Stomach smooth muscle (tissue), 2 donors: ENCODE measurements around the gene OR10H4.
"Not testable (repeated sequence)": the region's sequence is repeated elsewhere in the genome, so short reads cannot be mapped to it uniquely, and the experiment has no call there.

Source experiments
- H3K27ac ChIP-seq: one replicate; pipeline ENCODE4 v1.7.0; 2013; ENCODE audit warnings: mild to moderate bottlenecking, low read length, inconsistent platforms
- H3K27me3 ChIP-seq, 2 donors: one replicate each; pipeline ENCODE4 v1.7.0; 2013; ENCODE audit warnings: low read length in 2 of 2; ENCODE audit not compliant: insufficient read depth in 2 of 2, control insufficient read depth in 1 of 2
- H3K36me3 ChIP-seq, 2 donors: one replicate each; pipeline ENCODE4 v1.7.0; 2013; ENCODE audit warnings: low read length in 2 of 2; ENCODE audit not compliant: control insufficient read depth in 2 of 2, insufficient read depth in 2 of 2
- H3K4me1 ChIP-seq: one replicate; pipeline ENCODE4 v1.7.0; 2013; ENCODE audit warnings: low read length; ENCODE audit not compliant: control insufficient read depth, insufficient read depth
- H3K4me3 ChIP-seq, 2 donors: one replicate each; pipeline ENCODE4 v1.7.0; 2013; ENCODE audit warnings: low read length in 2 of 2
- H3K9ac ChIP-seq, 2 donors: one replicate each; pipeline ENCODE4 v1.7.0; 2013; ENCODE audit warnings: low read length in 2 of 2, mild to moderate bottlenecking in 1 of 2
- H3K9me3 ChIP-seq, 2 donors: one replicate each; pipeline ENCODE4 v1.7.0; 2013; ENCODE audit warnings: low read length in 2 of 2; ENCODE audit not compliant: control insufficient read depth in 2 of 2
- donor health status: healthy.
- donor health status: Pancreatic carcinoma.

OR10H4 gene

GRCh38 chr19:15944401-15944800 is 4.4 kb upstream of the OR10H4 start:
- Histone ChIP-seq H3K27me3 (peaks cover 5% of the 10 kb centered on the region in 2 donors), H3K9ac (no peak overlapping the region), H3K9me3 (peaks cover 4 to 7% of the 10 kb centered on the region in 2 donors), H3K36me3 (no peaks in the 10 kb centered on the region), H3K4me3 (no peak overlapping the region), H3K27ac (no peak overlapping the region), H3K4me1 (no peaks in the 10 kb centered on the region)

- Histone ChIP-seq H3K4me3 (no peak overlapping the region), H3K27me3 (peaks cover 0 to 3% of the 10 kb centered on the region in 2 donors), H3K4me1 (no peaks in the 10 kb centered on the region), H3K9me3 (peaks cover 4 to 9% of the 10 kb centered on the region in 2 donors), H3K36me3 (no peaks in the 10 kb centered on the region), H3K9ac (no peak overlapping the region), H3K27ac (no peak overlapping the region)
Measured at GRCh38 chr19:15945301-15945700, 3.5 kb upstream of the OR10H4 start.

DNA sequence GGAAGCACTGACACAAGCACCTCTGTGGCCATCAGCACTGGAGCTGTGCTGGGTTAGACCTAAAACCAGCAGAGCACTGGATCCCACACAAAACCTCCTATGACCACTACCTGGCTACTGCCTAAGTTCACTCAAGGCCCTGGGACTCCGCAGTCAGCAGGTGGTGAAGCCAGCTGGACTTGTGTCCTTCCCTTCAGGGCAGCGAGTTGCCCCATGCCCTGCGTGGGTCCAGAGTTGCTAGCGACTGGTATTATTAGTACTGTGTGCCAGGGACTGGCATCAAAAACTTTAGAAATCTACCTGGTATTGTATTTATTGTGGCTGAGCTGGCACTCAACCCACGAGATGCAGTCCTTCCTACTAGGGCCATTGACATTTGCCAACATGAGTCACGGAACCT is 6.0 kb downstream of the OR10H4 start:
- H3K27me3 ChIP-seq: peaks cover 15 to 22% of the 10 kb centered on the region in 2 donors
- H3K9ac ChIP-seq: no peak overlapping the region
- H3K27ac ChIP-seq: no peak overlapping the region
- H3K9me3 ChIP-seq: no peaks in the 10 kb centered on the region
- no peaks in the 10 kb centered on the region for H3K4me1 ChIP-seq
- H3K4me3 ChIP-seq: no peak overlapping the region
- H3K36me3 ChIP-seq: no peaks in the 10 kb centered on the region

DNA sequence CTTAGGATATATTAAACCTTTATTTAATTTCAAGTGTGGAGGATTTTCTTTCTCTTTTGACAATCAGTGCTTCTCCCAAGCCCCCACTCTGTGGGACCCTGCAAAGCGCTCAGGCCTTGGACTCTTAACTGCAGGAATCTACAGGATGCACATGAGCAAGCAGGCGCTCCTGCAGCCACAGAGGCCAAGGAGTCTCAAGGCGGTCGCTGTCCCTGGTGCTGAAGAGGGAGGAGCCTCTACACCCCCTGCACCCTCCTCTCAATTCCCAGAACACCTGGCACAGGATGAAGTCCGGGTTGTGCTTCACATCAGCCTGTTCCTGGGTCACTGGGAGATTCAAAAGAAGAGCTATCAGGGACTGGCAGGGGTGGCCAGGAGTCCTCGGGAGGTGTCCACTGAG is 13.5 kb downstream of the OR10H4 start:
- peaks cover 4 to 8% of the 10 kb centered on the region in 2 donors for H3K9me3 ChIP-seq
- H3K4me3 ChIP-seq: no peak overlapping the region
- H3K27me3 ChIP-seq: peaks cover 6 to 7% of the 10 kb centered on the region in 2 donors
- no peaks in the 10 kb centered on the region for H3K4me1 ChIP-seq
- H3K9ac ChIP-seq: no peak overlapping the region
- H3K36me3 ChIP-seq: no peaks in the 10 kb centered on the region
- H3K27ac ChIP-seq: no peak overlapping the region

DNA sequence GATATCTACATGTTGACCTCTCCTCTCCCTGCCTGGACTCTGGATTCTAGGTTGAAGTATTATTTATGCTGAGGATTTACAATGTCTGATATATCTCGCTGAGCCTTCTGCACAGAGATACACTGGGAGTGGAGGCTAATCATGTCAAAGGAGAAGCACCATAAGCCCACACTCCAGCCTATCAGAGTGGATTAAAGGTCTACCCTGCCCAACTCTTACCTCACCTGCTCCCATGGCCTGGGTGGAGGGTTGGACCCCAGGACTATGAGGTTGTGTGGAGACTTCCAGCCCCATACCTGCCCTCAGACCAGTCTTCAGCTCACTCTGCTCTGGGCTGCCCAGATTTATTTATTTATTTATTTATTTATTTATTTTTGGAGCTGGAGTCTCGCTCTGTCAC is 15.4 kb downstream of the OR10H4 start:
- Histone ChIP-seq H3K4me1 (no peaks in the 10 kb centered on the region), H3K9me3 (peaks cover 4 to 8% of the 10 kb centered on the region in 2 donors), H3K36me3 (no peaks in the 10 kb centered on the region), H3K4me3 (no peak overlapping the region), H3K27ac (no peak overlapping the region), H3K9ac (no peak overlapping the region), H3K27me3 (peaks cover 2 to 6% of the 10 kb centered on the region in 2 donors)

DNA sequence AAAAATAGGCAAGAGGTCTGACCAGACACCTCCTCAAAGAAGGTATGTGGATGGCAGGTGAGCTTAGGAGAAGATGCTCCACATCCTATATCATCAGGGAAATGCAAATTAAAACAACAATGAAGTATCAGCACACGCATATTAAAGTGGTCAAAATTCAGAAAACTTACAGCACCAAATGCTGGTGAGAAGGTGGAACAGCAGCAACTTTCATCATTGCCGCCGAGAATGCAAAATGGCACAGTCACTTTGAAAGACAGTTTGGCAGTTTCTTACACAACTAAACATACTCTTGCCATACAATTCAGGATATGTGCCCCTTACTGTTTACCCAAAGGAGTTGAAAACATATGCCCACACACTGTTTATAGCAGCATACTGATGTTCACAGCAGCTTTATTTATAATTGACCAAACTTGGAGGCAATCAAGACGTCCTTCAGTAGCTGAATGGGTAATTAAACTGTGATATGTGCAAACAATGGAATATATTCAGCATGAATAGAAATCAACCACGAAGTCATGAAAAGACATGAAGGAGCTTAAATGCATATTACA is 22.5 kb downstream of the OR10H4 start:
- H3K4me1 ChIP-seq: no peaks in the 10 kb centered on the region
- no peaks in the 10 kb centered on the region for H3K9me3 ChIP-seq
- no peak overlapping the region for H3K4me3 ChIP-seq
- H3K36me3 ChIP-seq: no peaks in the 10 kb centered on the region
- H3K27me3 ChIP-seq: no peaks in the 10 kb centered on the region
- no peak overlapping the region for H3K27ac ChIP-seq
- no peak overlapping the region for H3K9ac ChIP-seq

DNA sequence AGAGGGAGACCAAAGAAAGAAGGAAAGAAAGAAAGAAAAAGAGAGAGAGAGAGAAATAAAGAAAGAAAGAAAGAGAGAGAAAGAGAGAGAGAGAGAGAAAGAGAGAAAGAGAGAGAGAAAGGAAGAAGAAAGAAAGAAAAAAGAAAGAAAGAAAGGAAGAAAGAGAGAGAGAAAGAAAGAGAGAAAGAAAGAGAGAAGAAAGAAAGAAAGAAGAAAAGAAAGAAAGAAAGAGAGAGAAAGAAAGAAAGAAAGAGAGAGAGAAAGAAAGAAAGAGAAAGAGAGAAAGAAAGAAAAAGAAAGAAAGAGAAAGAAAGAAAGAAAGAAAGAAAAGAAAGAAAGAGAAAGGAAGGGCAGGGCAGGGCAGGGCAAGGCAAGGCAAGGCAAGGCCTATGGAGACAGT is 23.2 kb downstream of the OR10H4 start:
- H3K27me3 ChIP-seq, H3K9me3 ChIP-seq, H3K27ac ChIP-seq, H3K4me1 ChIP-seq, H3K4me3 ChIP-seq, H3K9ac ChIP-seq, H3K36me3 ChIP-seq: not testable (repeated sequence)

GRCh38 chr19:15974856-15975255 is 26.0 kb downstream of the OR10H4 start:
- Histone ChIP-seq H3K9me3 (no peaks in the 10 kb centered on the region), H3K27ac (no peak overlapping the region), H3K27me3 (peaks cover 5 to 7% of the 10 kb centered on the region in 2 donors), H3K4me3 (no peak overlapping the region), H3K36me3 (no peaks in the 10 kb centered on the region), H3K4me1 (no peaks in the 10 kb centered on the region), H3K9ac (no peak overlapping the region)

GRCh38 chr19:15976836-15977689 is 28.3 kb downstream of the OR10H4 start:
- no peaks in the 10 kb centered on the region for H3K36me3 ChIP-seq
- peaks cover 7 to 10% of the 10 kb centered on the region in 2 donors for H3K27me3 ChIP-seq
- H3K9me3 ChIP-seq: peaks cover 0 to 5% of the 10 kb centered on the region in 2 donors
- no peak overlapping the region for H3K9ac ChIP-seq
- no peak overlapping the region for H3K27ac ChIP-seq
- no peaks in the 10 kb centered on the region for H3K4me1 ChIP-seq
- no peak overlapping the region for H3K4me3 ChIP-seq

- no peaks in the 10 kb centered on the region for H3K4me1 ChIP-seq
- H3K9me3 ChIP-seq: peaks cover 0 to 5% of the 10 kb centered on the region in 2 donors
- no peak overlapping the region for H3K4me3 ChIP-seq
- peaks cover 7 to 10% of the 10 kb centered on the region in 2 donors for H3K27me3 ChIP-seq
- no peak overlapping the region for H3K27ac ChIP-seq
- H3K36me3 ChIP-seq: no peaks in the 10 kb centered on the region
- no peak overlapping the region for H3K9ac ChIP-seq
Measured at GRCh38 chr19:15977690-15978089, 28.9 kb downstream of the OR10H4 start.

DNA sequence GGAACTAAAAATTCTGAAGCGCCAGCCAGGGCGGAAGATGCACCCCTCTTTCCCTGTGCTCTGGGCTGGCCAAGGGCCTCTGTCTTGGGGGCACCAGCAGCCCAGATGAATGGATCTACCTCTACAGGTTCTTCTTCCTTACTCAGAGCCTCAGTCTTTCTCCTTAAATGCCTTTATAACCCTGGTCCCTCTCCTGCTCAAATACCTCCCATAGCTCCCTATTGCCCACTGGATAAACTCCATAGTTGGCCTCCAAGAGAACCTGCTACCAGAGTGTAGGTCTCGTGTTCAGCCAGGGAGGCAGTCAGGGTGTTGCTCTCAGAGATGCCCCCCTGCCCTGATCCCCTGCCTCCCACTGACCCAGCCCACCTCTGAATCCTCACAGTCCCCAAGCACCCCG is 30.5 kb downstream of the OR10H4 start:
- Histone ChIP-seq H3K27me3 (peaks cover 7 to 10% of the 10 kb centered on the region in 2 donors), H3K9me3 (peaks cover 0 to 5% of the 10 kb centered on the region in 2 donors), H3K36me3 (no peaks in the 10 kb centered on the region), H3K9ac (no peak overlapping the region), H3K4me3 (no peak overlapping the region), H3K4me1 (no peaks in the 10 kb centered on the region), H3K27ac (no peak overlapping the region)
